ENCODE data around the gene MRPL4.

GRCh38 chr19:10237702-10238101 lies 14.3 kb upstream of the MRPL4 start:
- no peak for TF ChIP-seq CTCF (IDR thresholded peaks at IDR 0.05)
- TF ChIP-seq POLR2A (IDR thresholded peaks at IDR 0.05), result no peak
